K562 (cell line): ENCODE measurements around the gene ADAMTS14. TPM values are rescaled to one million over a fixed set of nuclear protein-coding genes. Genes with fewer than 3 reads are reported as not detected.

Source experiments
- DDX20 ChIP-seq: fragments of 450-650 bp; IDR thresholded peaks from 2 replicates; pipeline ENCODE4 v1.6.1; 2016; ENCODE audit warnings: missing genetic modification characterization, low read depth, mild to moderate bottlenecking, missing compliant biosample characterization, moderate library complexity
- FOSL1 ChIP-seq: fragments of 200-800 bp; sonication (Bioruptor generic); conservative IDR thresholded peaks from 2 replicates; pipeline ENCODE4 v1.6.1; 2016; ENCODE audit warnings: missing genetic modification characterization, missing compliant biosample characterization
- FOXP1 ChIP-seq: sonication (generic); formaldehyde crosslinking; IDR thresholded peaks from 2 replicates; pipeline ENCODE4 v1.8.0; 2022; ENCODE audit warnings: mild to moderate bottlenecking, missing genetic modification reagents
- L3MBTL2 ChIP-seq: fragments of 450-650 bp; IDR thresholded peaks from 2 replicates; pipeline ENCODE4 v1.6.1; 2016; ENCODE audit warnings: mild to moderate bottlenecking, moderate library complexity
- NEUROD1 ChIP-seq: fragments of 150-350 bp; IDR thresholded peaks from 2 replicates; pipeline ENCODE4 v1.6.1; 2014; ENCODE audit warnings: borderline replicate concordance, low read length, low read depth; ENCODE audit not compliant: partially characterized antibody
- POLR2AphosphoS5 ChIP-seq: IDR thresholded peaks from 2 replicates; pipeline ENCODE4 v1.6.1; 2011; ENCODE audit warnings: mild to moderate bottlenecking, low read depth, low read length, moderate library complexity; ENCODE audit not compliant: control insufficient read depth, insufficient read depth
- RHOXF2B ChIP-seq: fragments of 250-450 bp; sonication (Bioruptor Pico); conservative IDR thresholded peaks from 2 replicates; pipeline ENCODE4 v1.5.1; 2021
- TRIM28 ChIP-seq: fragments of 450-650 bp; IDR thresholded peaks from 2 replicates; pipeline ENCODE4 v1.6.1; 2017
- TSC22D4 ChIP-seq: fragments of 450-650 bp; IDR thresholded peaks from 2 replicates; pipeline ENCODE4 v1.6.1; 2016; ENCODE audit warnings: missing genetic modification characterization, missing biosample characterization, control low read depth
- ZBTB1 ChIP-seq: sonication (generic); formaldehyde crosslinking; IDR thresholded peaks from 2 replicates; pipeline ENCODE4 v1.8.1; 2023; ENCODE audit warnings: missing genetic modification reagents, low read depth, mild to moderate bottlenecking, borderline replicate concordance
- ZBTB26 ChIP-seq: fragments of 450-650 bp; formaldehyde crosslinking; IDR thresholded peaks from 2 replicates; pipeline ENCODE4 v1.4.0; 2022; ENCODE audit warnings: missing genetic modification characterization
- ZFX ChIP-seq: sonication (generic); formaldehyde crosslinking; IDR thresholded peaks from 2 replicates; pipeline ENCODE4 v1.8.0; 2022; ENCODE audit warnings: mild to moderate bottlenecking, missing genetic modification reagents, moderate library complexity
- polyA plus RNA-seq, 8 experiments: library from polyadenylated mRNA; depleted of rRNA in 4 of 8; stranded (reverse) in 5 of 8; unstranded in 3 of 8; fragments of >200 nt; fragmentation: Nextera tagmentation in 2 of 8; fragmentation: Illumina TruSeq in 1 of 8; extraction: Ambion mirVana in 2 of 8; extraction: Trizol in 1 of 8; gene quantifications; 2 replicates each; pipeline versions ENCODE4 v1.2.1 to v1.2.3, GENCODE V29; 2011 to 2014; ENCODE audit warnings: inconsistent platforms in 1 of 8, missing spikeins in 1 of 8
- total RNA-seq, 7 experiments: library from RNA; depleted of rRNA in 6 of 7; stranded (reverse); fragments of >200 nt in 6 of 7; fragmentation: Illumina TruSeq in 2 of 7; extraction: Trizol in 2 of 7; gene quantifications; 2 replicates each; pipeline versions ENCODE4 v1.2.1 to v1.2.3, GENCODE V29; 2011 to 2021; ENCODE audit warnings: low replicate concordance in 1 of 7
- TF ChIP-seq, protein P1 (sequence below): fragments of 450-650 bp; IDR thresholded peaks from 2 replicates; pipeline ENCODE4 v1.6.1; 2017; ENCODE audit warnings: antibody characterized with exemption
- TF ChIP-seq, protein P2 (sequence below): sonication (generic); formaldehyde crosslinking; IDR thresholded peaks from 2 replicates; pipeline ENCODE4 v1.8.0; 2022; ENCODE audit warnings: mild to moderate bottlenecking, missing genetic modification reagents
- TF ChIP-seq, protein P3 (sequence below): sonication (generic); formaldehyde crosslinking; IDR thresholded peaks from 2 replicates; pipeline ENCODE4 v1.8.1; 2023; ENCODE audit warnings: mild to moderate bottlenecking, missing genetic modification reagents

ADAMTS14 gene
- total and polyA plus RNA-seq, 9 of the 15 experiments (the other 6 are each of a cell fraction or from before 2014, with no cell fraction given), result 0.04 to 37.4 (median 15.9) TPM

DNA sequence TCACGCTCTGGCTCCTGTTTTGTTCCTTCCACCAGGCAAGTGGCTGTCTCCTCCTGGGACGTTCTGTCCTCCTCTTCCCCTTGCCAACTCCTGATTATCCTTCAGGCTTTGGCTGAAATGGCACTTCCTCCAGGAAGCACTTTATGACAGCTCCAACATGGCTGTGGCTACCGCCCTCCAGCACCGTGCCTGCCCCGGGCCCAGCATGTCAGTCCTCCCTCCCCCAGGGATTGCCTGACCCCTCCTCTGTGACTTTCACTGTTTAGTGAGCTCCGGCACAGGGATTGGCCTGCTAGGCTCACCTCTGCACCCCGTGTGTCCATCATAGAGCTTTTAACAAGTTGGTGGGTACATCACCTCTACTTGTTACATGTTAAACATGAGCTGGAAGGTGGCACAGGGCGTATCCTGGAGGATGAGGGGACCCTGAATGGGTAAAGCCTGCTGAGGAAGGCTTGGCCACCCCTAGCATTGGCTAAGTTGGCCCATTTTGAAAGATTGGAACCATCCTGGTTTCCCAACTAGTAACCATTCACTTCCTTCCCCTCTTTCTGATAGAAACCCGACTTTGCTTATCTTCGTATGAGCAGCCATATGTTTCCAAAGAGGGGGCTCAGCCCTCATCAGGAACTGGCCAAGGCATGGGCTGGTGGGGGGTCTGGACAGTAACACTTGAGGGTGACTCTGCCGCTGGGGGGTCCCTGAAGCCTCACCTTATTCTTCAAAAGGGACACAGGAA, 10.5 kb upstream of the ADAMTS14 start (continued):
- TF ChIP-seq, protein P1, sequence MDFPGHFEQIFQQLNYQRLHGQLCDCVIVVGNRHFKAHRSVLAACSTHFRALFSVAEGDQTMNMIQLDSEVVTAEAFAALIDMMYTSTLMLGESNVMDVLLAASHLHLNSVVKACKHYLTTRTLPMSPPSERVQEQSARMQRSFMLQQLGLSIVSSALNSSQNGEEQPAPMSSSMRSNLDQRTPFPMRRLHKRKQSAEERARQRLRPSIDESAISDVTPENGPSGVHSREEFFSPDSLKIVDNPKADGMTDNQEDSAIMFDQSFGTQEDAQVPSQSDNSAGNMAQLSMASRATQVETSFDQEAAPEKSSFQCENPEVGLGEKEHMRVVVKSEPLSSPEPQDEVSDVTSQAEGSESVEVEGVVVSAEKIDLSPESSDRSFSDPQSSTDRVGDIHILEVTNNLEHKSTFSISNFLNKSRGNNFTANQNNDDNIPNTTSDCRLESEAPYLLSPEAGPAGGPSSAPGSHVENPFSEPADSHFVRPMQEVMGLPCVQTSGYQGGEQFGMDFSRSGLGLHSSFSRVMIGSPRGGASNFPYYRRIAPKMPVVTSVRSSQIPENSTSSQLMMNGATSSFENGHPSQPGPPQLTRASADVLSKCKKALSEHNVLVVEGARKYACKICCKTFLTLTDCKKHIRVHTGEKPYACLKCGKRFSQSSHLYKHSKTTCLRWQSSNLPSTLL, result 0 out of 2 replicates have a peak, but pooled peaks have one; percentile 19
- TF ChIP-seq ZFX, result peak; percentile 54
- no peak; the same call in 1 of the 2 replicates for TF ChIP-seq L3MBTL2
- TF ChIP-seq, protein P2, sequence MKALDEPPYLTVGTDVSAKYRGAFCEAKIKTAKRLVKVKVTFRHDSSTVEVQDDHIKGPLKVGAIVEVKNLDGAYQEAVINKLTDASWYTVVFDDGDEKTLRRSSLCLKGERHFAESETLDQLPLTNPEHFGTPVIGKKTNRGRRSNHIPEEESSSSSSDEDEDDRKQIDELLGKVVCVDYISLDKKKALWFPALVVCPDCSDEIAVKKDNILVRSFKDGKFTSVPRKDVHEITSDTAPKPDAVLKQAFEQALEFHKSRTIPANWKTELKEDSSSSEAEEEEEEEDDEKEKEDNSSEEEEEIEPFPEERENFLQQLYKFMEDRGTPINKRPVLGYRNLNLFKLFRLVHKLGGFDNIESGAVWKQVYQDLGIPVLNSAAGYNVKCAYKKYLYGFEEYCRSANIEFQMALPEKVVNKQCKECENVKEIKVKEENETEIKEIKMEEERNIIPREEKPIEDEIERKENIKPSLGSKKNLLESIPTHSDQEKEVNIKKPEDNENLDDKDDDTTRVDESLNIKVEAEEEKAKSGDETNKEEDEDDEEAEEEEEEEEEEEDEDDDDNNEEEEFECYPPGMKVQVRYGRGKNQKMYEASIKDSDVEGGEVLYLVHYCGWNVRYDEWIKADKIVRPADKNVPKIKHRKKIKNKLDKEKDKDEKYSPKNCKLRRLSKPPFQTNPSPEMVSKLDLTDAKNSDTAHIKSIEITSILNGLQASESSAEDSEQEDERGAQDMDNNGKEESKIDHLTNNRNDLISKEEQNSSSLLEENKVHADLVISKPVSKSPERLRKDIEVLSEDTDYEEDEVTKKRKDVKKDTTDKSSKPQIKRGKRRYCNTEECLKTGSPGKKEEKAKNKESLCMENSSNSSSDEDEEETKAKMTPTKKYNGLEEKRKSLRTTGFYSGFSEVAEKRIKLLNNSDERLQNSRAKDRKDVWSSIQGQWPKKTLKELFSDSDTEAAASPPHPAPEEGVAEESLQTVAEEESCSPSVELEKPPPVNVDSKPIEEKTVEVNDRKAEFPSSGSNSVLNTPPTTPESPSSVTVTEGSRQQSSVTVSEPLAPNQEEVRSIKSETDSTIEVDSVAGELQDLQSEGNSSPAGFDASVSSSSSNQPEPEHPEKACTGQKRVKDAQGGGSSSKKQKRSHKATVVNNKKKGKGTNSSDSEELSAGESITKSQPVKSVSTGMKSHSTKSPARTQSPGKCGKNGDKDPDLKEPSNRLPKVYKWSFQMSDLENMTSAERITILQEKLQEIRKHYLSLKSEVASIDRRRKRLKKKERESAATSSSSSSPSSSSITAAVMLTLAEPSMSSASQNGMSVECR, result peak; percentile 45; the same call in 1 of the 2 replicates
- TF ChIP-seq RHOXF2B (CRISPR knock-in tag), result peak; percentile 44; the same call in 1 of the 2 replicates
- TF ChIP-seq ZBTB26 (CRISPR knock-in tag), result peak; percentile 46; the same call in 1 of the 2 replicates
- TF ChIP-seq DDX20 (tag), result peak; percentile 67; the same call in 1 of the 2 replicates
- TF ChIP-seq, protein P3, sequence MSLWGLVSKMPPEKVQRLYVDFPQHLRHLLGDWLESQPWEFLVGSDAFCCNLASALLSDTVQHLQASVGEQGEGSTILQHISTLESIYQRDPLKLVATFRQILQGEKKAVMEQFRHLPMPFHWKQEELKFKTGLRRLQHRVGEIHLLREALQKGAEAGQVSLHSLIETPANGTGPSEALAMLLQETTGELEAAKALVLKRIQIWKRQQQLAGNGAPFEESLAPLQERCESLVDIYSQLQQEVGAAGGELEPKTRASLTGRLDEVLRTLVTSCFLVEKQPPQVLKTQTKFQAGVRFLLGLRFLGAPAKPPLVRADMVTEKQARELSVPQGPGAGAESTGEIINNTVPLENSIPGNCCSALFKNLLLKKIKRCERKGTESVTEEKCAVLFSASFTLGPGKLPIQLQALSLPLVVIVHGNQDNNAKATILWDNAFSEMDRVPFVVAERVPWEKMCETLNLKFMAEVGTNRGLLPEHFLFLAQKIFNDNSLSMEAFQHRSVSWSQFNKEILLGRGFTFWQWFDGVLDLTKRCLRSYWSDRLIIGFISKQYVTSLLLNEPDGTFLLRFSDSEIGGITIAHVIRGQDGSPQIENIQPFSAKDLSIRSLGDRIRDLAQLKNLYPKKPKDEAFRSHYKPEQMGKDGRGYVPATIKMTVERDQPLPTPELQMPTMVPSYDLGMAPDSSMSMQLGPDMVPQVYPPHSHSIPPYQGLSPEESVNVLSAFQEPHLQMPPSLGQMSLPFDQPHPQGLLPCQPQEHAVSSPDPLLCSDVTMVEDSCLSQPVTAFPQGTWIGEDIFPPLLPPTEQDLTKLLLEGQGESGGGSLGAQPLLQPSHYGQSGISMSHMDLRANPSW (CRISPR knock-in tag), result peak; percentile 92
- peak; percentile 62; the same call in 1 of the 2 replicates for TF ChIP-seq TRIM28
- no peak for TF ChIP-seq FOSL1 (tag)
- TF ChIP-seq TSC22D4, result peak; percentile 65; the same call in 1 of the 2 replicates
- no peak for TF ChIP-seq ZBTB1 (CRISPR knock-in tag)
- TF ChIP-seq NEUROD1, result peak; percentile 6
- TF ChIP-seq POLR2AphosphoS5, result no peak
- 0 out of 2 replicates have a peak, but pooled peaks have one; percentile 44 for TF ChIP-seq FOXP1
